AG04449 (cell line): ENCODE results near the gene SLC12A3.

Experiments
- CTCF ChIA-PET: fragments of 350-600 bp; formaldehyde crosslinking; extraction: SDS; loops from one replicate; lab custom pipeline; 2021; ENCODE audit warnings: antibody characterized with exemption; lab: Yijun Ruan, JAX
- POLR2A ChIA-PET: fragments of 400-600, 350-600 bp; formaldehyde crosslinking; extraction: SDS; loops from one replicate; lab custom pipeline; 2020; ENCODE audit warnings: antibody characterized with exemption, inconsistent platforms; lab: Yijun Ruan, JAX
- DNase-seq: peaks from one replicate; pipeline ENCODE4 v3.0.0-alpha.2; 2010; ENCODE audit warnings: low read depth, low spot score
- H3K4me3 ChIP-seq: 2 replicates; pipeline ENCODE4 v1.5.1; 2011; ENCODE audit warnings: low read depth, mild to moderate bottlenecking, control low read depth, low read length
- TF ChIP-seq, protein P1 (sequence below): IDR thresholded peaks from one replicate; pipeline ENCODE4 v1.5.1; 2011; ENCODE audit warnings: mild to moderate bottlenecking, moderate library complexity, low read length, control low read depth, inconsistent platforms; ENCODE audit not compliant: insufficient read depth; ENCODE audit errors: missing control alignments

Gene SLC12A3

DNA sequence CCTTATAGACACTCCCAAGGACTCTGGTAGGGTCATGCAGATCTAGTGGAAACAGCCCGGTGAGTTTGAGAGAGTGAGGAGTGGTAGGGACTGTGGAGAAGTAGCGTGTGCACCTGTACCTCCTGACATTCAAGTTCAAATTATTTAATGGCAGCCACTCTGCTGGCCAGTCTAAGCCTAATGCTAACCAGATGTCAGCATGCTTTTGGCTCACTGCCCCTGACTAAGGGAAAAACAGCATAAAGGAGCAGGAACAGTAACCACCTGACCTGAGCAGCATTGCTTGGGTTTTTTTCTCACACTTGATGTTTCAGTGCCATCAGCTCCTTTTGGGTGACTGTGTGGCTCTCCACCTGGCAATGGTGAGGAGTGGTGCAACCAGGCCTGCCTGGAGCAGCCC, 23.8 kb upstream of the SLC12A3 start:
- DNase-seq: no peak
- ChIA-PET CTCF (interaction anchor here (1.3 to 5.1 kb wide), 2 partner anchors 9 to 11 kb away, joined by 4 to 21 read pairs; no protein-coding TSS in a partner anchor), POLR2A (no interaction called here)
- TF ChIP-seq, protein P1, sequence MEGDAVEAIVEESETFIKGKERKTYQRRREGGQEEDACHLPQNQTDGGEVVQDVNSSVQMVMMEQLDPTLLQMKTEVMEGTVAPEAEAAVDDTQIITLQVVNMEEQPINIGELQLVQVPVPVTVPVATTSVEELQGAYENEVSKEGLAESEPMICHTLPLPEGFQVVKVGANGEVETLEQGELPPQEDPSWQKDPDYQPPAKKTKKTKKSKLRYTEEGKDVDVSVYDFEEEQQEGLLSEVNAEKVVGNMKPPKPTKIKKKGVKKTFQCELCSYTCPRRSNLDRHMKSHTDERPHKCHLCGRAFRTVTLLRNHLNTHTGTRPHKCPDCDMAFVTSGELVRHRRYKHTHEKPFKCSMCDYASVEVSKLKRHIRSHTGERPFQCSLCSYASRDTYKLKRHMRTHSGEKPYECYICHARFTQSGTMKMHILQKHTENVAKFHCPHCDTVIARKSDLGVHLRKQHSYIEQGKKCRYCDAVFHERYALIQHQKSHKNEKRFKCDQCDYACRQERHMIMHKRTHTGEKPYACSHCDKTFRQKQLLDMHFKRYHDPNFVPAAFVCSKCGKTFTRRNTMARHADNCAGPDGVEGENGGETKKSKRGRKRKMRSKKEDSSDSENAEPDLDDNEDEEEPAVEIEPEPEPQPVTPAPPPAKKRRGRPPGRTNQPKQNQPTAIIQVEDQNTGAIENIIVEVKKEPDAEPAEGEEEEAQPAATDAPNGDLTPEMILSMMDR: no peak
- H3K4me3 ChIP-seq: no peak overlapping the region

DNA sequence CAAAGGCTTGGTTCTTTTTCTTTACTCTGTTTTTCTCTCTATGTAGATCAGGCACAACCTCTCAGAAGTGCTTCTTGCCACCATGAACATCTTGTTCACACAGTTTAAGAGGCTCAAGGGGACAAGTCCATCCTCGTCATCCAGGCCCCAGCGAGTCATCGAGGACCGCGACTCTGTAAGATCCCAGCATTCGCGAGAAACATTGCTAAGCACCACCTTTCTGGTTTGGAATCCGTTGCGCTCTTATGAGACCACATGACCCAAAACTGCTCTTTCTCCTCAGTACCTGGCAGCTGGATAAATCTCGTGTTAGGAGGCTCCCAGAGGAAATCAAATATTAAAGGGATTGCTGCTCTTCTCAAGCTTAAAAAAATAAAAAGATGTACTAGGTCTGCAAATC, 23.3 kb upstream of the SLC12A3 start:
- CTCF ChIA-PET: interaction anchor here (1.3 to 5.1 kb wide), 2 partner anchors 9 to 10 kb away, joined by 4 to 21 read pairs; no protein-coding TSS in a partner anchor
- TF ChIP-seq, protein P1: no peak
- POLR2A ChIA-PET: no interaction called here
- no peak overlapping the region for H3K4me3 ChIP-seq
- DNase-seq: no peak

DNA sequence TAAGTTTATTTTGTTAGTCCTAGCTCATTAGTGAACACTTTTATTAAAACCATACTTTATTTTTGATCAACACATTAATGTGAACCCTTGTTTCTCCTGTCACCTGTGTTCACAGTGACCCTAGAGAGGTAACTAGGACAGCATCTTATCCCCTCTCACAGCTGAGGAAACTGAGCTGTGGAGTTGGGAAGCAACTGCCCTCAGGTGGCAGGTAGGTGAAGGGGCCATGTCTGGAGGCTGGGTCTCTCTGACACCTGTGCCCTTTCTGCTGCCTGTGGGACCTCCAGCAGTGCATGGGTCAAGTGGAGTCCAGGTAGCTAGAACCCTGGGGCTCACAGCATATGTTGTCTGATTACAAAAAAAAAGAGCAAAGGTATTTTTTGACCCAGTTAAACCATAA, 22.9 kb upstream of the SLC12A3 start:
- TF ChIP-seq, protein P1: no peak
- no peak overlapping the region for H3K4me3 ChIP-seq
- ChIA-PET POLR2A (no interaction called here), CTCF (interaction anchor here (0.7 to 5.1 kb wide), 5 partner anchors 8 to 14 kb away, joined by 3 to 21 read pairs (median 4); no protein-coding TSS in a partner anchor)
- DNase-seq: no peak

DNA sequence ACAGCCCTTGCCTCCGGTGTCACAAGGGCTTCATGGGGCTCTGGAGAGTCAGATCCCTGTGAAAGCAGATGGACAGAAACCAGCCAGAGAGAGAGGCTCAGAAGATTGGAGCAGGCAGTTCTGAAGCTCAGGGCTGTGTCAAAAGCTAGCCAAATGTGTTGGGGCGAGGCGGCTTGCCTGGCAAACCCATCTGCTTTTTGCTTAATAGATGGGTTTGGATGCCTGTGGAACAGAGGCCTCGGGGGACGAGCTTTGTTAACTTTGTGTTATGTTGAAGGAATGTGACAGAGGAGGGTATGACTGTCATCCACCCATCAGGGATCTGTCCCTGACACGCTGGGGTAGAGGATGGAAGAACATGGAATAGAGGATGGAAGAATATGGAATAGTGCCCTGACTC, 21.0 kb upstream of the SLC12A3 start:
- POLR2A ChIA-PET: interaction anchor here (0.6 kb wide), 1 partner anchor 9 kb away, joined by 3 read pairs; no protein-coding TSS in a partner anchor

DNA sequence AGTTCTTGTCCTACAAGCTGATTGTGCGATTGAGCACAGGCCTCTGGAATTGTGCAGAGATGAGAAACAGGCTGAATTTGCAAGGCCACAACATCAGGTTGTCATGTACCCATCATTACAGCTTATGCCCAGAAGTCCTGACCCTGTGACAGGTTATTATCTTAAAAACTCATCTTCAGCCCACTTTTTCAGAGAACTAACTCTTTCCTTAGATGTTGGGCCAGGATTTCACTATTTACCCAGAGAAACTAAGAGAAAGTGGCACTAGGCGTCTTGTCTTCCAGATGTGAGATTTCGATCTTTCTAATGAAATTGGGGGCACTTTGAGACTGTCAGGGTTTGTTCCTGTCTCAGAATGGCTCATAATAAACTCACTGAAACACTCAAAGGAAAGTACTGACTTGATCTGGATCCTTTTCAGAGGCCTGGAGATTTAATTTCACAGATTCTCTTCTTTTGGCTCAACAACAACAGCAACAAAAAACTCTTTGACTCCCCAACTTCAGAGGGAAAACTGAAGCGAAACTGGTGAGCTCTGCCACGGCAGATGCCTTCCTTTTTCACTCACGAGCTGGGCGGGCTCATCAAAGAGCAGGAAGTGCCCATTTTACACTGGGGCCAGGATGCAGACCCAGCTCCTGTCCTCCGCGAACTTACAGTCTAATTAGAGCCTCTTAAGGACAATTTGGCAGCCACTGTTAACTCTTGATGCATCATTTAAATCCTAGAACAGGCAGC, 17.7 kb upstream of the SLC12A3 start:
- TF ChIP-seq, protein P1: no peak
- no peak for DNase-seq
- H3K4me3 ChIP-seq: no peak overlapping the region
- POLR2A ChIA-PET: interaction anchor here (1.1 kb wide), 1 partner anchor 10 kb away, joined by 3 read pairs; no protein-coding TSS in a partner anchor
- CTCF ChIA-PET: interaction anchor here (1.8 to 25.7 kb wide), 4 partner anchors 10 to 52 kb away, joined by 5 to 570 read pairs (median 103); partner anchors contain the start of gene SLC12A3

More for the DNA sequence above, 21.0 kb upstream of the SLC12A3 start:
- no peak overlapping the region for H3K4me3 ChIP-seq
- DNase-seq: no peak
- TF ChIP-seq, protein P1: no peak
- CTCF ChIA-PET: interaction anchor here (1.1 to 2.6 kb wide), 3 partner anchors 8 to 51 kb away, joined by 3 to 13 read pairs (median 5); no protein-coding TSS in a partner anchor
